GM12892 (cell line): Measurements from ENCODE around the gene XKR7.

Source experiments
- DNase-seq: peaks from one replicate; pipeline ENCODE4 v3.0.0; 2011; ENCODE audit not compliant: insufficient read length
- FAIRE-seq: peaks from 2 replicates; lab custom pipeline; 2011; peaks lifted over from hg19 to GRCh38; lab: Jason Lieb, UNC
- POLR2A ChIP-seq: IDR thresholded peaks from 2 replicates; pipeline ENCODE4 v1.6.1; 2011; ENCODE audit warnings: low read depth, low read length, control low read depth
- POLR2AphosphoS5 ChIP-seq: IDR thresholded peaks from 2 replicates; pipeline ENCODE4 v1.6.1; 2011; ENCODE audit warnings: low read depth, low read length, control low read depth
- TAF1 ChIP-seq: IDR thresholded peaks from 2 replicates; pipeline ENCODE4 v1.6.1; 2011; ENCODE audit warnings: low read depth, mild to moderate bottlenecking, control low read depth, low read length, borderline replicate concordance

XKR7 gene

GRCh38 chr20:31948008-31948407, 19.9 kb upstream of the XKR7 start:
- no peak for DNase-seq
- TF ChIP-seq POLR2A (no peak), TAF1 (no peak), POLR2AphosphoS5 (no peak)
- no peak for FAIRE-seq

DNA sequence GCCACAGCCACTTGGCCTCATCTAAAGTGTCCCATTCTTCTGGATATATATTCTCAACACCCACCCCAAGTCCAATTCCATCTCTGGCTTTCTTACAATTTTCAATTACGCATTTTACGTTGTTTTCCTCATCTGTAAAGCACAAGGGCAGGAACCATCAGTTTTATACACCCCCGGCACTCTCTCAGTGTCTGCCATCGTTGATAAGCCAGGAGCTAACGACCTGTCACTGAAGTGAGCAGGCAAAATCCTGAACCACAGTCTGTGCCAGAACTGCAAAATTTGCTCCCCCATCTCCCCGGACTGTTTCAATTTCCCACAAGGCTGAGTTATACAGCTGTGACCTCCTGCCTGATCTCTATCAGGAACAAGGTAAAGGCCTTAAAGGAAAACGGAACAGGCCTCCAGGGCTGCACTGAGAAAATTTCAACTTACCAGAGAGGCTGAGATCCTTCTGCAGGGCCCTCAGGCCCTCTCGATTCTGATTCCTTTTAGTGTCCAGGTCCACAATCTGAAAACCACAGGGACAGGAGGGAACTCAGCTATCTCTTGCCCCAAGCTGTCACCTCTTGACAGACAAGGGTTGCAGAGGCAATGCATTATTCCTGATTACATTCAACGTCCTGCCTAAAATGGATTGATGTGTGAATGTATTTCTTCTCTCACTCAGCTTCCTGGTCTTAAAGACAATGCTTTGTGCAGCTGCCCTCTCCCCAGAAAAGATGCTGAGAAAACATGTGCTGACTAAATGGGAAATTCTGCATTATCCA, 17.9 kb upstream of the XKR7 start:
- FAIRE-seq (no peak), DNase-seq (no peak)
- TF ChIP-seq POLR2A (no peak), POLR2AphosphoS5 (no peak), TAF1 (no peak)

DNA sequence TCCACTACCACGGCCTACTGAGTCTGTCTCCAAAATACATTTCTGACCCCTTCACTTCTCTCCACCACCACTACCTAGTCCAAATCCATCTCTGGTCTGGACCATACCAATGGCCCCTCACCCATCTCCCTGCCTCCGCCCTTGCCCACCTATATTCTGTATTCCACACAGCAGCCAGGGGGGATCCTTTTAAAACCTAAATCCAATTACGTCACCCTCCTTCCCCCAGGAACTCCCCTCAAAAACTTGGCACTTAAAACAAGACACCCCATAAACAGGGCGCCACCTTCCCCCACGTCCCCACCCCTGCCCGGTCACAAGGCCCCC, 16.8 kb upstream of the XKR7 start:
- no peak for DNase-seq
- no peak for TF ChIP-seq POLR2A
- TF ChIP-seq TAF1 = no peak
- TF ChIP-seq POLR2AphosphoS5 = no peak
- no peak for FAIRE-seq

DNA sequence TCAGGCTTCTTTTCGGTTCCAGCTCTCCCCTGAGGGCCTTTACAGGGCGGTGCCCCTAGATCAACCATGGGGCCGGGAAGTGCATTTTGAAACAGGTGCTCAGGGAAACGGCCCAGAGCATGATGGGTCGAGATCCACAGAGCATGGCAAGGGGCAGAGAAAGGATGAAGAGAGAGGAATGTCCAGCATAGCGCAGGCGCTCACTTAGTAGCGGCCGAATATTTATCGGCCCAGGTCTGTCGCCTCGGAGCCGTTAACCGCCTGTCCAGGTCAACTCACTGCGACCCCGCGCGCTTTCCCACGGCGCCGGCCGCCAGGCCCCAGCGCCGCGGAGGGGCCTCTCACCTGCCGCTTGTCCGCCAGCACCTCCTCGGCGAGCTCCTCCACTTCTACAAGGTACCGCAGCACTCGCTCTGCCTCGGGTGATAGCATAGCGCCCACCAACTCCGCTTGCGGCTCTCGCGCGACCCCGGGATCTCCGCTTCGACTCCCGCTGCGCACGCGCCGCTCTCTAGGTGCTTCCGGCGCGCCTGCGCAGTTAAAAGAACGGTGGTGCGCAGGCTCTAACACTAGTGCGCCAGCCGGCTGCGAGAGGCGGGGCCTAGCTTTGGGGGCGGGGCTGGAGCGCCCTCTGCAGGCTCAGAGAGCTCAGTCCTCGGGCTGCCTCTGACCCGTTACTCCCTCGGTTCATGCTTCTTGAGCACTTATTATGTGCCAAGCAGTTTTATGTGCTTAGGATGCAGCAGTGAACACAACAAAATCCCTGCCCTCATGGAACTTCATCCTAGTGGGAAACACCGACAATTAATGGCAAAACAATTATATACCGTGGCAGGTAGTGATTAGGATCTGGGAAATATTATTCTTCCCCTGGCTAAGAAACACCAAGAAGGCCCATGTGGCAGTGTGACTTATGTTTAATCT, 16.2 kb upstream of the XKR7 start, which contains the start of gene PDRG1:
TSS of gene PDRG1 (minus strand) at position 517 of the 924 bp plus-strand sequence. CDS start at position 432, 85 bp downstream.
- DNase-seq = peak; percentile 84
- TF ChIP-seq POLR2A = peak; percentile 94
- peak; percentile 67; the same call in 1 of the 2 replicates for TF ChIP-seq TAF1
- peak; percentile 95 for TF ChIP-seq POLR2AphosphoS5
- FAIRE-seq = peak; percentile 88

GRCh38 chr20:31953556-31954148, 14.3 kb upstream of the XKR7 start:
- FAIRE-seq (no peak), DNase-seq (no peak)
- TF ChIP-seq POLR2A (no peak), TAF1 (no peak), POLR2AphosphoS5 (no peak)

DNA sequence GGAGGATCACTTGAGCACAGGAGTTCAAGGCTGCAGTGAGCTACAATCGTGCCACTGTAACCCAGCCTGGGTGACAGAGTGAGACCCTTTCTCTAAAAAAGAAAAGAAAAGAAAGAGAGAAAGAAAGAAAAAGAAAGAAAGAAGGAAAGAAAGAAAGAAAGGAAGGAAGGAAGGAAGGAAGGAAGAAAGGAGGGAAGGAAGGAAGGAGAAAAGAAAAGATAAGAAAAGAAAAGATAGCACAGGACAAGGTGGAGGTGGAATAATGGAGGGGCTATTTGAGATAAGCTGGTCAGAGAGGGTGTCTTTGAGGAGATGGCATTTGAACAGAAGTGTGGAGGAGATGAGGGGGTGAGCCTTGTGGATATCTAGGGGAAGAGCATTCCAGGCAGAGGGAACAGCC, 13.5 kb upstream of the XKR7 start:
- TF ChIP-seq POLR2A (no peak), POLR2AphosphoS5 (no peak), TAF1 (no peak)
- DNase-seq (no peak), FAIRE-seq (no peak)

- no peak for FAIRE-seq
- TF ChIP-seq TAF1 (no peak), POLR2A (no peak), POLR2AphosphoS5 (no peak)
- no peak for DNase-seq
These were observed 11.1 kb upstream of the XKR7 start for GRCh38 chr20:31956556-31957526.

GRCh38 chr20:31962761-31963160, 5.2 kb upstream of the XKR7 start:
- no peak for FAIRE-seq
- TF ChIP-seq TAF1 = no peak
- no peak for TF ChIP-seq POLR2A
- DNase-seq = no peak

- no peak for FAIRE-seq
- no peak for TF ChIP-seq POLR2A
- no peak for TF ChIP-seq TAF1
- no peak for TF ChIP-seq POLR2AphosphoS5
- DNase-seq = no peak
These were observed 4.1 kb upstream of the XKR7 start for GRCh38 chr20:31963889-31964288.

GRCh38 chr20:31966991-31967655, 828 bp upstream of the XKR7 start:
- no peak for FAIRE-seq
- DNase-seq = no peak

More at GRCh38 chr20:31966991-31967655, 828 bp upstream of the XKR7 start:
- TF ChIP-seq POLR2A = no peak
- TF ChIP-seq POLR2AphosphoS5 = no peak
- no peak for TF ChIP-seq TAF1
